ENCODE measurements around the gene USE1.
"Not testable (repeated sequence)": the region's sequence is repeated elsewhere in the genome, so short reads cannot be mapped to it uniquely, and the experiment has no call there.

The USE1 gene

GRCh38 chr19:17184371-17184841 is 30.8 kb upstream of the USE1 start:
- H3K27me3 ChIP-seq (ENCODE audit: low read length), result no peaks in the 10 kb centered on the region
- peaks cover 8% of the 10 kb centered on the region; the same call in 1 of the 2 replicates for H3F3A ChIP-seq (ENCODE audit: insufficient read depth)
- H4K20me1 ChIP-seq (ENCODE audit: low read depth, low read length), result no peaks in the 10 kb centered on the region
- peak overlapping the region; percentile 48 for H3K27ac ChIP-seq (ENCODE audit: low read depth, low read length)
- no peaks in the 10 kb centered on the region for H3K79me2 ChIP-seq (ENCODE audit: insufficient read depth, low read length)
- H3K9me3 ChIP-seq (ENCODE audit: insufficient read depth, low read length), result no peaks in the 10 kb centered on the region
- H2AFZ ChIP-seq (ENCODE audit: low read depth, low read length, severe bottlenecking), result no peak overlapping the region
- no peak overlapping the region for H3K9ac ChIP-seq (ENCODE audit: low read length)
- no peak overlapping the region for H3K4me2 ChIP-seq (ENCODE audit: low read depth, low read length, poor library complexity, severe bottlenecking)
- TF ChIP-seq CTCF (IDR thresholded peaks at IDR 0.05; ENCODE audit: insufficient read depth, low read length, poor library complexity, severe bottlenecking), result no peak
- no peak for TF ChIP-seq EZH2phosphoT487 (conservative IDR thresholded peaks at IDR 0.05; ENCODE audit: low read length)
- no peaks in the 10 kb centered on the region for H3K9me2 ChIP-seq (replicated peaks; ENCODE audit: insufficient read depth, low read length)
- H3K36me3 ChIP-seq (ENCODE audit: low read length), result no peaks in the 10 kb centered on the region
- H3K4me3 ChIP-seq (ENCODE audit: insufficient read depth, low read length, poor library complexity, severe bottlenecking), result no peak overlapping the region

GRCh38 chr19:17185590-17185989 is 29.6 kb upstream of the USE1 start:
- no peaks in the 10 kb centered on the region for H3K9me2 ChIP-seq (replicated peaks; ENCODE audit: insufficient read depth, low read length)
- H2AFZ ChIP-seq (ENCODE audit: low read depth, low read length, severe bottlenecking), result no peak overlapping the region
- H3K79me2 ChIP-seq (ENCODE audit: insufficient read depth, low read length), result no peaks in the 10 kb centered on the region
- no peaks in the 10 kb centered on the region for H3K36me3 ChIP-seq (ENCODE audit: low read length)
- no peak overlapping the region for H3K4me3 ChIP-seq (ENCODE audit: insufficient read depth, low read length, poor library complexity, severe bottlenecking)
- no peak overlapping the region for H3K4me2 ChIP-seq (ENCODE audit: low read depth, low read length, poor library complexity, severe bottlenecking)
- H3K9ac ChIP-seq (ENCODE audit: low read length), result no peak overlapping the region
- no peaks in the 10 kb centered on the region for H3K27me3 ChIP-seq (ENCODE audit: low read length)
- no peaks in the 10 kb centered on the region for H4K20me1 ChIP-seq (ENCODE audit: low read depth, low read length)
- H3K27ac ChIP-seq (ENCODE audit: low read depth, low read length), result no peak overlapping the region
- TF ChIP-seq CTCF (IDR thresholded peaks at IDR 0.05; ENCODE audit: insufficient read depth, low read length, poor library complexity, severe bottlenecking) (no peak), EZH2phosphoT487 (conservative IDR thresholded peaks at IDR 0.05; ENCODE audit: low read length) (no peak)
- H3K9me3 ChIP-seq (ENCODE audit: insufficient read depth, low read length), result no peaks in the 10 kb centered on the region
- peaks cover 9% of the 10 kb centered on the region; the same call in 1 of the 2 replicates for H3F3A ChIP-seq (ENCODE audit: insufficient read depth)

- H3K4me2 ChIP-seq (ENCODE audit: low read depth, low read length, poor library complexity, severe bottlenecking), result peak overlapping the region; percentile 39
- not testable (repeated sequence) for H2AFZ ChIP-seq (ENCODE audit: low read depth, low read length, severe bottlenecking); H3K27me3 ChIP-seq (ENCODE audit: low read length); H3K36me3 ChIP-seq (ENCODE audit: low read length); H4K20me1 ChIP-seq (ENCODE audit: low read depth, low read length); H3K4me3 ChIP-seq (ENCODE audit: insufficient read depth, low read length, poor library complexity, severe bottlenecking); H3K9me2 ChIP-seq (replicated peaks; ENCODE audit: insufficient read depth, low read length); H3K9me3 ChIP-seq (ENCODE audit: insufficient read depth, low read length); H3K9ac ChIP-seq (ENCODE audit: low read length); H3K79me2 ChIP-seq (ENCODE audit: insufficient read depth, low read length)
- peak overlapping the region; percentile 91 for H3K27ac ChIP-seq (ENCODE audit: low read depth, low read length)
- peaks cover 22% of the 10 kb centered on the region for H3F3A ChIP-seq (ENCODE audit: insufficient read depth)
These were observed 23.4 kb upstream of the USE1 start for GRCh38 chr19:17191736-17192135.

- H2AFZ ChIP-seq (ENCODE audit: low read depth, low read length, severe bottlenecking), result no peak overlapping the region
- H3K79me2 ChIP-seq (ENCODE audit: insufficient read depth, low read length), result no peaks in the 10 kb centered on the region
- H3K4me3 ChIP-seq (ENCODE audit: insufficient read depth, low read length, poor library complexity, severe bottlenecking), result no peak overlapping the region
- H3K36me3 ChIP-seq (ENCODE audit: low read length), result peaks cover 9% of the 10 kb centered on the region
- no peaks in the 10 kb centered on the region for H3K9me2 ChIP-seq (replicated peaks; ENCODE audit: insufficient read depth, low read length)
- peak overlapping the region; percentile 91; the same call in 1 of the 2 replicates for H3K27ac ChIP-seq (ENCODE audit: low read depth, low read length)
- TF ChIP-seq EZH2phosphoT487 (conservative IDR thresholded peaks at IDR 0.05; ENCODE audit: low read length), result no peak
- no peak for TF ChIP-seq CTCF (IDR thresholded peaks at IDR 0.05; ENCODE audit: insufficient read depth, low read length, poor library complexity, severe bottlenecking)
- no peaks in the 10 kb centered on the region for H3K9me3 ChIP-seq (ENCODE audit: insufficient read depth, low read length)
- H3K9ac ChIP-seq (ENCODE audit: low read length), result no peak overlapping the region
- H4K20me1 ChIP-seq (ENCODE audit: low read depth, low read length), result no peaks in the 10 kb centered on the region
- peaks cover 22% of the 10 kb centered on the region for H3F3A ChIP-seq (ENCODE audit: insufficient read depth)
- no peak overlapping the region for H3K4me2 ChIP-seq (ENCODE audit: low read depth, low read length, poor library complexity, severe bottlenecking)
- H3K27me3 ChIP-seq (ENCODE audit: low read length), result no peaks in the 10 kb centered on the region
These were observed 22.4 kb upstream of the USE1 start for GRCh38 chr19:17192751-17193150.
